ENCODE data around the gene SULF2.
A peak's percentile ranks its signal among the peaks of the same experiment; 100 is the strongest.

SULF2 gene

DNA sequence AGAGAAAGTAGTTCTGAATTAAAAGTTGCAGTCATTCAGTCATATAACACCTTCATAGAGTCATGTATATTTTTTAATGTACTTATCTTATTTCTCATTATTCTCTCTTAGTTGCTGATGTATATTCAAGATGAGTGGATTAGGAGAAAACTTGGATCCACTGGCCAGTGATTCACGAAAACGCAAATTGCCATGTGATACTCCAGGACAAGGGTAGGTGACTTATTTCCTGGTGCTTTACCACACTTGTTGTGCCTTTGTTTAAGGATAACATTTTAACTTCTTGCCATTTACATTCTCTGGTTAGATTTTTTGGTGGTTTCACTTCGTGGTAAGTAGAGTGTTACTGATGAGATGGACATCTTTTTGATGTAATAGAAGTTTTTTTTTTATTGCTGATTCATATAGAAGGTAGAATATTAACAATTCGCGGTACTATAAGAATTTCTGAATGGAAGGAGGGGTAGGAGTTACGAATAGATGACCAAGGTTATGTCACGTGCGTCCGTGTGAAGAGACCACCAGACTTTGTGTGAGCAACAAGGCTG, 163.1 kb downstream of the SULF2 start:
- no peak for DNase-seq (ENCODE audit: low spot score)
- H3K27ac ChIP-seq: no peak overlapping the region
- ChIA-PET POLR2A (ENCODE audit: low non-redundant PET) (interaction anchor here (2.3 kb wide), 1 partner anchor 120 kb away, joined by 14 read pairs; the partner anchor contains the start of gene NCOA3), CTCF (interaction anchor here (0.5 to 2.8 kb wide), 6 partner anchors 13 to 1793 kb away, joined by 3 to 21 read pairs (median 5); partner anchors contain the start of gene NCOA3)
- TF ChIP-seq, protein P1, sequence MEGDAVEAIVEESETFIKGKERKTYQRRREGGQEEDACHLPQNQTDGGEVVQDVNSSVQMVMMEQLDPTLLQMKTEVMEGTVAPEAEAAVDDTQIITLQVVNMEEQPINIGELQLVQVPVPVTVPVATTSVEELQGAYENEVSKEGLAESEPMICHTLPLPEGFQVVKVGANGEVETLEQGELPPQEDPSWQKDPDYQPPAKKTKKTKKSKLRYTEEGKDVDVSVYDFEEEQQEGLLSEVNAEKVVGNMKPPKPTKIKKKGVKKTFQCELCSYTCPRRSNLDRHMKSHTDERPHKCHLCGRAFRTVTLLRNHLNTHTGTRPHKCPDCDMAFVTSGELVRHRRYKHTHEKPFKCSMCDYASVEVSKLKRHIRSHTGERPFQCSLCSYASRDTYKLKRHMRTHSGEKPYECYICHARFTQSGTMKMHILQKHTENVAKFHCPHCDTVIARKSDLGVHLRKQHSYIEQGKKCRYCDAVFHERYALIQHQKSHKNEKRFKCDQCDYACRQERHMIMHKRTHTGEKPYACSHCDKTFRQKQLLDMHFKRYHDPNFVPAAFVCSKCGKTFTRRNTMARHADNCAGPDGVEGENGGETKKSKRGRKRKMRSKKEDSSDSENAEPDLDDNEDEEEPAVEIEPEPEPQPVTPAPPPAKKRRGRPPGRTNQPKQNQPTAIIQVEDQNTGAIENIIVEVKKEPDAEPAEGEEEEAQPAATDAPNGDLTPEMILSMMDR (conservative IDR thresholded peaks at IDR 0.05; ENCODE audit: low read depth): no peak

DNA sequence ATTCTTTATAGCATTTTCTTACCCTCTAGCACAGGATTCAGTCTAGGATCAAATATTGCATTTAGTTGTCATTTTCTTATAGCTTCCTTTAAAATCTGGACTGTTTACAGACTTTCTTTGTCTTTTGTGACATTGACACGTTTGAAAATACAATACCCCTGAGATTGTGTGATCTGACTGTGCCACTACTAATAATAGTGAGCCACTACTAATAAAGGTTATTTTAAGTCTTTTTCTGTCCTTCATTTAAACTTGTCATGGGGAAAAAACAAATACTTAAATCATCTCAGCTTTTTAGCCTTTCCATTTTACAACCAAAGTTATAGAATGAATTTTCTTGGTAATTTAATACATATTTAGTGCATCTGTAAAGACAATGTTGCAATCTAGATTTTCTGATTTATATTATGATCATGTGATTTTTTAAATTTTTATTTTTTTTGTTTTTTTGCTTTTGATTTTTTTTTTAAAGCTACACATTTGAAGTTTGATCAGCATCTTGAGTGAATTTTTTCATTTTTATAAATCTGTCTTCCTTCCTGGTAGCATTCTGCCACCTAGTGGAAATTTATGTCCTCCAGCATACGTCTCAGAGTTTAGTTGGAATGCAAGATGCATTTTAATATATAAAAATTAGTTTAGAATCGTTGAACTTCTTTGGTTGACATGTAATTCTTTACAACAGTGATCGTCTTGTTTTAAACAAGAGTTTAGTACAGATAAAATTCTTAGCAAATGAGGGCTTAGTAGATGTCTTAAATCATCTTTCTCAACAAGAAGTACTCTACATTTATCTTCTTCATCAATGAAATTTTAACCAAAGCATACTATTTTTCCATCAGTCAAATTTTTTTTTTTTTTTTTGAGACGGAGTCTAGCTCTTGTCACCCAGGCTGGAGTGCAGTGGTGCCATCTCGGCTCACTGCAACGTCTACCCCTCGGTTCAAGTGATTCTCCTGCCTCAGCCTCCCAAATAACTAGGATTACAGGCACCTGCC, 164.2 kb downstream of the SULF2 start:
- TF ChIP-seq, protein P1 (conservative IDR thresholded peaks at IDR 0.05; ENCODE audit: low read depth): peak; percentile 99
- ChIA-PET POLR2A (ENCODE audit: low non-redundant PET) (interaction anchor here (2.3 kb wide), 1 partner anchor 119 kb away, joined by 14 read pairs; the partner anchor contains the start of gene NCOA3), CTCF (interaction anchor here (0.5 to 2.8 kb wide), 35 partner anchors 10 to 1792 kb away, joined by 3 to 21 read pairs (median 4); partner anchors contain the start of gene NCOA3)
- peak; percentile 64 for DNase-seq (ENCODE audit: low spot score)
- H3K27ac ChIP-seq: no peak overlapping the region

GRCh38 chr20:47618479-47618878, 166.8 kb downstream of the SULF2 start:
- POLR2A ChIA-PET (ENCODE audit: low non-redundant PET): interaction anchor here (0.5 kb wide), 1 partner anchor 117 kb away, joined by 3 read pairs; the partner anchor contains the start of gene NCOA3
- H3K27ac ChIP-seq: no peak overlapping the region
- TF ChIP-seq, protein P1 (conservative IDR thresholded peaks at IDR 0.05; ENCODE audit: low read depth): no peak
- no peak for DNase-seq (ENCODE audit: low spot score)
- CTCF ChIA-PET: no interaction called here

- DNase-seq (ENCODE audit: low spot score): no peak
- no peak overlapping the region for H3K27ac ChIP-seq
- ChIA-PET POLR2A (ENCODE audit: low non-redundant PET) (no interaction called here), CTCF (interaction anchor here (0.6 to 1.6 kb wide), 5 partner anchors 14 to 342 kb away, joined by 3 to 7 read pairs (median 4); no protein-coding TSS in a partner anchor)
- TF ChIP-seq, protein P1 (conservative IDR thresholded peaks at IDR 0.05; ENCODE audit: low read depth): no peak
Measured at GRCh38 chr20:47614703-47615309, 170.5 kb downstream of the SULF2 start.

- TF ChIP-seq, protein P1 (conservative IDR thresholded peaks at IDR 0.05; ENCODE audit: low read depth): no peak
- no peak for DNase-seq (ENCODE audit: low spot score)
- CTCF ChIA-PET: no interaction called here
- POLR2A ChIA-PET (ENCODE audit: low non-redundant PET): no interaction called here
- H3K27ac ChIP-seq: no peak overlapping the region
Measured at GRCh38 chr20:47612670-47613069, 172.6 kb downstream of the SULF2 start.

GRCh38 chr20:47611785-47612184, 173.5 kb downstream of the SULF2 start:
- POLR2A ChIA-PET (ENCODE audit: low non-redundant PET): no interaction called here
- CTCF ChIA-PET: interaction anchor here (1.8 kb wide), 1 partner anchor 9 kb away, joined by 8 read pairs; no protein-coding TSS in a partner anchor
- DNase-seq (ENCODE audit: low spot score): no peak
- TF ChIP-seq, protein P1 (conservative IDR thresholded peaks at IDR 0.05; ENCODE audit: low read depth): no peak
- no peak overlapping the region for H3K27ac ChIP-seq
